Esophagus muscularis mucosa (tissue), 4 donors: ENCODE measurements around the gene ZCCHC9.

ENCODE experiments used
- CTCF ChIP-seq, 3 experiments: fragments of 200-600 bp in 2 of 3; fragments of 450-650 bp in 1 of 3; sonication (generic) in 2 of 3; IDR thresholded peaks; one replicate each; pipeline ENCODE4 v1.5.1; 2017 to 2019; ENCODE audit warnings: antibody characterized with exemption in 3 of 3, mild to moderate bottlenecking in 2 of 3, moderate library complexity in 1 of 3
- EP300 ChIP-seq: sonication (generic); formaldehyde crosslinking; IDR thresholded peaks from one replicate; pipeline ENCODE4 v1.6.1; 2017; ENCODE audit warnings: antibody characterized with exemption
- POLR2A ChIP-seq: fragments of 450-650 bp; IDR thresholded peaks from one replicate; pipeline ENCODE4 v1.6.1; 2017; ENCODE audit warnings: antibody characterized with exemption, moderate library complexity, mild to moderate bottlenecking, low read depth
- POLR2AphosphoS5 ChIP-seq, 2 donors: sonication (generic); formaldehyde crosslinking; IDR thresholded peaks; one replicate each; pipeline ENCODE4 v1.6.1; 2017; ENCODE audit warnings: antibody characterized with exemption in 2 of 2

GRCh38 chr5:81314581-81314980, 13.2 kb downstream of the ZCCHC9 start:
- no peak for TF ChIP-seq CTCF (IDR thresholded peaks at IDR 0.05)
- TF ChIP-seq POLR2AphosphoS5 (IDR thresholded peaks at IDR 0.05), result no peak
- no peak for TF ChIP-seq EP300
- TF ChIP-seq POLR2A, result no peak
